Erythroblast (primary cell): ENCODE data around the gene SHROOM1.
"Not testable (repeated sequence)": the region's sequence is repeated elsewhere in the genome, so short reads cannot be mapped to it uniquely, and the experiment has no call there.

Source experiments
- GATA1 ChIP-seq: IDR thresholded peaks from 2 replicates; pipeline ENCODE4 v1.6.1; 2011; ENCODE audit warnings: low read depth, mild to moderate bottlenecking, control low read depth, low read length, moderate library complexity
- POLR2A ChIP-seq: IDR thresholded peaks from 2 replicates; pipeline ENCODE4 v1.6.1; 2011; ENCODE audit warnings: mild to moderate bottlenecking, low read length

DNA sequence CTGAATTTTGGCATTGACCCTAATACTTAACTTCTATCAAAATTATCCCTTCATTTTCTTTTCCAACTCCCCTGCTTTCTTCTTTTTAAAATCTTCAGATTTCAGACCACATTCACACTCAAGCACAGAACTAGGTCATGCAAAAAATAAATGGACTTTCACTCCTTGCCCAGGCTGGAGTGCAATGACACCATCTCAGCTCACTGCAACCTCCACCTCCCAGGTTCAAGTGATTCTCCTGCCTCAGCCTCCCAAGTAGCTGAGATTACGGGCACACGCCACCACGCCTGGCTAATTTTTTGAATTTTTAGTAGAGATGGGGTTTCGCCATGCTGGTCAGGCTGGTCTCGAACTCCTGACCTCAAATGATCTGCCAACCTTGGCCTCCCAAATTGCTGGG, 24.5 kb upstream of the SHROOM1 start:
- TF ChIP-seq POLR2A, GATA1: not testable (repeated sequence)
